K562 (cell line): ENCODE measurements around the gene MFAP3. TPM values are rescaled to one million over a fixed set of nuclear protein-coding genes. Genes with fewer than 3 reads are reported as not detected.

Experiments used
- ATAC-seq: fragments of 200-7000 bp; cut with Tn5 transposase; 3 replicates; pipeline ENCODE4 v1.9.1; 2020; ENCODE audit warnings: moderate library complexity
- BruUV-seq: library from RNA; stranded (reverse); fragments of 400-500 nt; replicated peaks from 2 replicates; lab custom pipeline; 2021; lab: Mats Ljungman, UMichigan
- CTCF ChIA-PET: fragments of 300-600 bp; formaldehyde crosslinking; extraction: SDS; loops from one replicate; lab custom pipeline; 2021; ENCODE audit warnings: low intra/inter-chr PET ratio; lab: Yijun Ruan, JAX
- POLR2A ChIA-PET: fragments of 300-600, 350-650 bp; sonication (Branson Sonifier 250); formaldehyde crosslinking; extraction: SDS; loops from one replicate; lab custom pipeline; 2021; ENCODE audit warnings: antibody characterized with exemption, inconsistent platforms; lab: Yijun Ruan, JAX
- DNase-seq, 4 experiments: peaks; one replicate each; pipeline versions ENCODE4 v3.0.0 to v3.0.0-alpha.2; 2011 to 2018; ENCODE audit warnings: low spot score in 3 of 4, mixed read lengths in 3 of 4; ENCODE audit errors: extremely low read depth in 1 of 4
- FAIRE-seq: peaks from 2 replicates; lab custom pipeline; 2011; peaks lifted over from hg19 to GRCh38; lab: Jason Lieb, UNC
- H2AFZ ChIP-seq: 2 replicates; pipeline ENCODE4 v1.6.0; 2011; ENCODE audit warnings: low read depth, low read length, control low read depth, inconsistent platforms
- H3K27ac ChIP-seq: fragments of 200-600 bp; 3 replicates; pipeline ENCODE4 v1.8.0; 2011; ENCODE audit warnings: low read depth, mild to moderate bottlenecking, control low read depth, inconsistent platforms, low read length, moderate library complexity, mixed read lengths; ENCODE audit errors: extremely low read depth
- H3K27me3 ChIP-seq, 2 experiments: fragments of 300-600 bp in 1 of 2; 2 replicates in 1 of 2; 3 replicates in 1 of 2; pipeline versions ENCODE4 v1.6.0 to v1.8.0; 2011; ENCODE audit warnings: inconsistent platforms in 2 of 2, low read length in 2 of 2, mild to moderate bottlenecking in 1 of 2, mixed read lengths in 1 of 2, moderate library complexity in 1 of 2; ENCODE audit not compliant: control insufficient read depth in 2 of 2, insufficient read depth in 2 of 2
- H3K36me3 ChIP-seq: fragments of 300-600 bp; 3 replicates; pipeline ENCODE4 v1.8.0; 2011; ENCODE audit warnings: mild to moderate bottlenecking, low read length, inconsistent platforms; ENCODE audit not compliant: control insufficient read depth, insufficient read depth
- H3K4me1 ChIP-seq, 2 experiments: fragments of 200-600 bp in 1 of 2; replicated peaks in 1 of 2; 2 replicates in 1 of 2; 3 replicates in 1 of 2; pipeline versions ENCODE4 v1.5.1 to v1.8.0; 2011; ENCODE audit warnings: inconsistent platforms in 2 of 2, low read length in 2 of 2, mild to moderate bottlenecking in 1 of 2, mixed read lengths in 1 of 2, moderate library complexity in 1 of 2; ENCODE audit not compliant: control insufficient read depth in 2 of 2, insufficient read depth in 2 of 2
- H3K4me2 ChIP-seq: 2 replicates; pipeline ENCODE4 v1.6.1; 2011; ENCODE audit warnings: low read length, control low read depth, inconsistent platforms, mixed read lengths; ENCODE audit not compliant: insufficient read depth
- H3K4me3 ChIP-seq: fragments of 200-600 bp; sonication (generic), shearing (Covaris generic); 2 replicates; pipeline ENCODE4 v1.5.1; 2016; ENCODE audit warnings: control low read depth, inconsistent platforms
- H3K79me2 ChIP-seq: fragments of 200-600 bp; 3 replicates; pipeline ENCODE4 v1.8.0; 2011; ENCODE audit warnings: low read length, inconsistent platforms; ENCODE audit not compliant: control insufficient read depth, insufficient read depth
- H3K9ac ChIP-seq, 2 experiments: 2 replicates each; pipeline versions ENCODE4 v1.6.0 to v1.6.1; 2011; ENCODE audit warnings: low read depth in 2 of 2, low read length in 2 of 2, control low read depth in 1 of 2, inconsistent platforms in 1 of 2, mild to moderate bottlenecking in 1 of 2, mixed read lengths in 1 of 2; ENCODE audit not compliant: insufficient read depth in 1 of 2
- H3K9me1 ChIP-seq: one replicate; pipeline ENCODE4 v1.6.0; 2011; ENCODE audit warnings: inconsistent platforms, mild to moderate bottlenecking, low read length, moderate library complexity; ENCODE audit not compliant: control insufficient read depth, insufficient read depth
- H3K9me3 ChIP-seq: replicated peaks from 2 replicates; pipeline ENCODE4 v1.5.1; 2011; ENCODE audit warnings: low read depth, low read length, inconsistent platforms; ENCODE audit not compliant: control insufficient read depth, insufficient read depth
- H4K20me1 ChIP-seq: replicated peaks from 2 replicates; pipeline ENCODE4 v1.6.1; 2011; ENCODE audit warnings: low read length, inconsistent platforms, mixed read lengths; ENCODE audit not compliant: control insufficient read depth, insufficient read depth
- CEBPG ChIP-seq, 3 experiments: fragments of 200-800 bp in 1 of 3; sonication (Bioruptor generic) in 1 of 3; sonication (generic) in 1 of 3; formaldehyde crosslinking in 1 of 3; IDR thresholded peaks in 2 of 3; conservative IDR thresholded peaks in 1 of 3; 2 replicates each; pipeline versions ENCODE4 v1.6.1 to v1.8.0; 2016 to 2022; ENCODE audit warnings: missing compliant biosample characterization in 2 of 3, missing genetic modification characterization in 2 of 3, mild to moderate bottlenecking in 1 of 3, missing genetic modification reagents in 1 of 3
- KDM5B ChIP-seq: fragments of 200-600 bp; sonication (generic); IDR thresholded peaks from 2 replicates; pipeline ENCODE4 v1.6.1; 2012; ENCODE audit warnings: low read depth, mild to moderate bottlenecking, moderate library complexity, low read length, control low read depth, inconsistent platforms; ENCODE audit not compliant: insufficient replicate concordance
- PCBP1 ChIP-seq: fragments of 200-400 bp; formaldehyde crosslinking; IDR thresholded peaks from 2 replicates; pipeline ENCODE4 v1.6.1; 2018; ENCODE audit warnings: mild to moderate bottlenecking, low read depth, low read length; ENCODE audit not compliant: poor library complexity, severe bottlenecking
- PCBP2 ChIP-seq: fragments of 200-400 bp; formaldehyde crosslinking; IDR thresholded peaks from 2 replicates; pipeline ENCODE4 v1.6.1; 2018; ENCODE audit warnings: low read length, low read depth, mild to moderate bottlenecking, moderate library complexity; ENCODE audit not compliant: poor library complexity, severe bottlenecking
- SAP30 ChIP-seq: fragments of 200-600 bp; sonication (generic); IDR thresholded peaks from 2 replicates; pipeline ENCODE4 v1.6.1; 2012; ENCODE audit warnings: borderline replicate concordance, low read depth, mild to moderate bottlenecking, moderate library complexity, low read length, control low read depth, inconsistent platforms; ENCODE audit not compliant: insufficient read depth, poor library complexity, severe bottlenecking
- SIN3B ChIP-seq: fragments of 450-650 bp; IDR thresholded peaks from 2 replicates; pipeline ENCODE4 v1.6.1; 2017; ENCODE audit warnings: low read depth, mild to moderate bottlenecking, moderate library complexity
- ZBTB33 ChIP-seq: sonication (generic); formaldehyde crosslinking; IDR thresholded peaks from 2 replicates; pipeline ENCODE4 v1.8.1; 2023; ENCODE audit warnings: mild to moderate bottlenecking, missing genetic modification reagents
- ZNF12 ChIP-seq: sonication (generic); formaldehyde crosslinking; IDR thresholded peaks from 2 replicates; pipeline ENCODE4 v1.4.0; 2020; ENCODE audit warnings: mild to moderate bottlenecking, missing genetic modification reagents
- ZNF184 ChIP-seq: sonication (generic); formaldehyde crosslinking; IDR thresholded peaks from 2 replicates; pipeline ENCODE4 v1.5.0; 2020; ENCODE audit warnings: missing genetic modification reagents
- ZNF217 ChIP-seq: sonication (generic); formaldehyde crosslinking; IDR thresholded peaks from 2 replicates; pipeline ENCODE4 v1.8.0; 2022; ENCODE audit warnings: mild to moderate bottlenecking, missing genetic modification reagents
- ZNF584 ChIP-seq: fragments of 200-800 bp; sonication (Bioruptor generic); IDR thresholded peaks from 2 replicates; pipeline ENCODE4 v1.6.1; 2016; ENCODE audit warnings: low read depth, mild to moderate bottlenecking, missing genetic modification characterization, missing compliant biosample characterization
- WGBS: fragments of 100-300 bp; shearing (Covaris generic); methylation state at CpG from one replicate; pipeline ENCODE4 v1.1.6; 2016; ENCODE audit warnings: low coverage, mixed read lengths; ENCODE audit not compliant: insufficient coverage; ENCODE audit errors: missing lambda C conversion rate; 5-methylcytosine and 5-hydroxymethylcytosine counted together
- in situ Hi-C: fragments of 300-500 bp; cut with MboI; formaldehyde crosslinking; loops from 4 replicates; pipeline ENCODE4 v1.15.0; 2018; ENCODE audit warnings: inconsistent platforms, mixed read lengths
- intact Hi-C: fragments of 100-400 bp; cut with micrococcal nuclease; formaldehyde crosslinking; loops from 2 replicates; pipeline ENCODE4 v1.14.2; 2022
- polyA plus RNA-seq, 8 experiments: library from polyadenylated mRNA; depleted of rRNA in 4 of 8; stranded (reverse) in 5 of 8; unstranded in 3 of 8; fragments of >200 nt; fragmentation: Nextera tagmentation in 2 of 8; fragmentation: Illumina TruSeq in 1 of 8; extraction: Ambion mirVana in 2 of 8; extraction: Trizol in 1 of 8; gene quantifications; 2 replicates each; pipeline versions ENCODE4 v1.2.1 to v1.2.3, GENCODE V29; 2011 to 2014; ENCODE audit warnings: inconsistent platforms in 1 of 8, missing spikeins in 1 of 8
- total RNA-seq, 7 experiments: library from RNA; depleted of rRNA in 6 of 7; stranded (reverse); fragments of >200 nt in 6 of 7; fragmentation: Illumina TruSeq in 2 of 7; extraction: Trizol in 2 of 7; gene quantifications; 2 replicates each; pipeline versions ENCODE4 v1.2.1 to v1.2.3, GENCODE V29; 2011 to 2021; ENCODE audit warnings: low replicate concordance in 1 of 7
- TF ChIP-seq, protein P1 (sequence below): fragments of 450-650 bp; IDR thresholded peaks from 2 replicates; pipeline ENCODE4 v1.6.1; 2016; ENCODE audit warnings: antibody characterized with exemption

The MFAP3 gene
- total and polyA plus RNA-seq, 9 of the 15 experiments (the other 6 are each of a cell fraction or from before 2014, with no cell fraction given): 9.5 to 39.1 (median 20.7) TPM

DNA sequence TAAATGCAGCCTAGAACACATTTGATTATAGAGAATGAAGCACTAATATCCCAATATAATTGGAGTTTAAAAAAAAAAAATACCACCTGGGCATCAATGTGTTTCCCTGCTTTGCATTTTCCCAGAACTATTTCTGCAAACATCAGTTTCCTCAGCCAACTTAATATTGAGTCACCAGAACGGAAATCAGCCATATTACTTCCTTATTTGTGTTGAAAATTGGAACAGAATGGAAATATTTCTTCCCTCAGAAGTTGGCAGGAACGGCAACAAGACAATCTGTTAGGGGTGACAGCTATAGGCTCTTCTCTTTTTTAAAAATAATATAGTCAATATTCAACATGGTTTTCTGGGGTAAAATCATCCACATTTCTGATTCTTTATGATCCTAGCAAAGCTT is 4.0 kb downstream of the MFAP3 start:
- no TSS peak for BruUV-seq
- Histone ChIP-seq H3K4me1 (no peaks in the 10 kb centered on the region), H3K27ac (no peak overlapping the region), H3K4me3 (no peak overlapping the region), H3K79me2 (peaks cover 45% of the 10 kb centered on the region), H3K36me3 (peaks cover 19% of the 10 kb centered on the region; the same call in 1 of the 3 replicates), H3K9ac (no peak overlapping the region), H3K9me3 (no peaks in the 10 kb centered on the region), H3K4me2 (no peak overlapping the region), H3K9me1 (no peaks in the 10 kb centered on the region), H2AFZ (no peak overlapping the region), H3K27me3 (no peaks in the 10 kb centered on the region), H4K20me1 (peaks cover 6% of the 10 kb centered on the region; the same call in 1 of the 2 replicates)
- WGBS: 83% methylated on average over 2 of the region's 2 CpGs
- no peak for TF ChIP-seq ZNF217 (CRISPR knock-in tag)
- TF ChIP-seq SAP30: no peak
- no peak for TF ChIP-seq ZNF184 (CRISPR knock-in tag)
- no peak for TF ChIP-seq ZNF12
- no peak for TF ChIP-seq CEBPG (CRISPR knock-in tag; IDR thresholded peaks at IDR 0.05)
- no peak for TF ChIP-seq CEBPG (tag; conservative IDR thresholded peaks at IDR 0.05 in 1 of 2, IDR thresholded peaks at IDR 0.05 in 1 of 2)
- TF ChIP-seq, protein P1, sequence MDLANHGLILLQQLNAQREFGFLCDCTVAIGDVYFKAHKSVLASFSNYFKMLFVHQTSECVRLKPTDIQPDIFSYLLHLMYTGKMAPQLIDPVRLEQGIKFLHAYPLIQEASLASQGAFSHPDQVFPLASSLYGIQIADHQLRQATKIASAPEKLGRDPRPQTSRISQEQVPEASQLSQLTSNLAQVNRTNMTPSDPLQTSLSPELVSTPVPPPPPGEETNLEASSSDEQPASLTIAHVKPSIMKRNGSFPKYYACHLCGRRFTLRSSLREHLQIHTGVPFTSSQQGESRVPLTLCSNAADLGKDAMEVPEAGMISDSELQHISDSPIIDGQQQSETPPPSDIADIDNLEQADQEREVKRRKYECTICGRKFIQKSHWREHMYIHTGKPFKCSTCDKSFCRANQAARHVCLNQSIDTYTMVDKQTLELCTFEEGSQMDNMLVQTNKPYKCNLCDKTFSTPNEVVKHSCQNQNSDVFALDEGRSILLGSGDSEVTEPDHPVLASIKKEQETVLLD: no peak
- no peak for TF ChIP-seq ZNF584
- no peak for TF ChIP-seq PCBP2
- no peak for TF ChIP-seq SIN3B
- TF ChIP-seq PCBP1: no peak
- no peak for TF ChIP-seq ZBTB33 (CRISPR knock-in tag)
- no peak for TF ChIP-seq KDM5B
- DNase-seq (no peak), ATAC-seq (no peak), FAIRE-seq (no peak)
- POLR2A ChIA-PET: interaction anchor here (1.3 kb wide), 1 partner anchor 16 kb away, joined by 6 read pairs; no protein-coding TSS in a partner anchor
- in situ Hi-C loops (no loop called here), intact Hi-C loops (no loop called here)
- CTCF ChIA-PET: no interaction called here
